OCI-LY3 (cell line): Measurements from ENCODE around the gene DNAJC5.

Experiments
- CTCF ChIP-seq: fragments of 200-600, 300-600 bp; sonication (generic); IDR thresholded peaks from 2 replicates; pipeline ENCODE4 v1.5.1; 2014; ENCODE audit warnings: antibody characterized with exemption, low read length, low read depth
- EZH2phosphoT487 ChIP-seq: fragments of 200-600 bp; shearing (Covaris generic); IDR thresholded peaks from 2 replicates; pipeline ENCODE4 v1.6.1; 2018; ENCODE audit warnings: antibody characterized with exemption, mixed run types, low read depth

GRCh38 chr20:63854069-63854765 is 40.7 kb upstream of the DNAJC5 start:
- TF ChIP-seq CTCF, result no peak
- TF ChIP-seq EZH2phosphoT487, result no peak
